HG02870 (cell line): Measurements from ENCODE around the gene APOBEC3C.
"Not testable (repeated sequence)": the region's sequence is repeated elsewhere in the genome, so short reads cannot be mapped to it uniquely, and the experiment has no call there.

Experiments
- ATAC-seq: cut with Tn5 transposase; IDR thresholded peaks from one replicate; pipeline ENCODE4 v1.9.1; 2021; ENCODE audit warnings: mild to moderate bottlenecking, moderate library complexity; ENCODE audit not compliant: unreplicated experiment

The APOBEC3C gene

GRCh38 chr22:39055658-39056057 lies 41.6 kb downstream of the APOBEC3C start:
- ATAC-seq, result no peak

- ATAC-seq, result not testable (repeated sequence)
Observed at GRCh38 chr22:39061290-39061689, 47.2 kb downstream of the APOBEC3C start.

GRCh38 chr22:39061951-39062350 lies 47.9 kb downstream of the APOBEC3C start:
- not testable (repeated sequence) for ATAC-seq

DNA sequence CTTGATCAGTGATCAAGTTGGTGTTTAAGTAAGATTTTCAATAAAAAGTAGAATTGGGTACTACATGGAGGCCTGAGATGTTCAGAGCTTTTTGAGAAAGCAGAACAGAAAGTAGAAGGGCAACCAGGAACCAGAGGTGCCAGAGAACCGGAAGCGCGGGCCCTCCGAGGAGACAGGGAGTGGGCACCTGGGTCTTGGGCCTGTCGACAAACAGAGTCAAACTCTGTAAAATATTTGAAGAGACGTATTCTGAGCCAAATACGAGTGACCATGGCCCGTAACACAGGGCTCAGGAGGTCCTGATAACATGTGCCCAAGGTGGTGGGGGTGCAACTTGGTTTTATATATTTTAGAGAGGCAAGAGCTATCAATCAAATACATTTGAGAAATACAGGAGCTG lies 49.8 kb downstream of the APOBEC3C start:
- not testable (repeated sequence) for ATAC-seq

DNA sequence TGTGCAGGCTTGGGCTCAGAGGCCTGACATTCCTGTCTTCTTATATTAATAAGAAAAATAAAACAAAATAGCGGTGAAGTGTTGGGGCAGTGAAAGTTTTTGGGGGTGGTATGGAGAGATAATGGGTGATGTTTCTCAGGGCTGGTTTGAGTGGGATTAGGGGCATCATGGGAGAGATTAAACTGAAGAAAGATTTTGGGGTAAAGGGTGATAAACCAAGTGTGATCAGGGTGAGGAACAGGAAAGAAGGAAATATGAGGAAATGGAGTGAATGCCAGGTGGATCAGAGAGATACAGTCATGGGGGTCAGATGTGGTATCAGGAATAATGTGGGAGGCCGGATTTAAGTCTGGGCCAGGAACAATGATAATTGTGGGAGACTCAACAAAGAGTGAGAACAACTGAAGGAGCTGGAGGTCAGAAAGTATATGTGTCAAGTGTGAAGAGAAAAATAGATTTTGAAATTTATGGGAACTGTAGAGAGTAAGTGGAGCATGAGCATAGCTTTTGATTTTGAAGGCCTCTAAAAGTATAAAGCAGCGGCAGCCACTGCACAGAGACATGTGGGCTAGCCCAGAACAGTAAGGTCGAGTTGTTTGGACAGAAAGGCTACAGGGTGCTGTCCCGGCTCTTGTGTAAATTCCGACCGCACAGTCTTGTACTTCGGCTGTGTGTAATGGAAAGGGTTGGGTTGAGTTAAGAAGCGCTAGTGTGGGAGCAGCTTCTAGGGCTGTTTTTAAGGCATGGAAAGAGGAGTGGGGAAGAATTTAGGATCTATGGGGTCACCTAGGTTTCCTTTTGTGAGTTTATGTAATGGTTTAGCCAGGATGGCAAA lies 52.6 kb downstream of the APOBEC3C start:
- peak; percentile 53 for ATAC-seq

GRCh38 chr22:39068033-39068785 lies 54.2 kb downstream of the APOBEC3C start:
- no peak for ATAC-seq
